ENCODE results near the gene ZNF488.

ZNF488 gene

GRCh38 chr10:47359626-47360418, 24.3 kb downstream of the ZNF488 start:
- no peak for DNase-seq
- Histone ChIP-seq H3K4me3 (ENCODE audit: control insufficient read depth in 1 of 7, extremely low read depth in 1 of 7, insufficient read depth in 4 of 7, low read depth in 2 of 7, low read length in 6 of 7) (no peak overlapping the region), H3K9me3 (ENCODE audit: control extremely low read depth in 1 of 5, control insufficient read depth in 4 of 5, insufficient read depth in 2 of 5, low read depth in 1 of 5, low read length in 4 of 5) (no peaks in the 10 kb centered on the region), H3K27me3 (replicated peaks in 2 of 5; ENCODE audit: control insufficient read depth in 4 of 5, insufficient read depth in 5 of 5, low read length in 4 of 5) (no peaks in the 10 kb centered on the region), H3K36me3 (ENCODE audit: control insufficient read depth in 4 of 4, insufficient read depth in 4 of 4, low read length in 3 of 4) (no peaks in the 10 kb centered on the region), H3K27ac (ENCODE audit: insufficient read depth in 1 of 2, low read depth in 1 of 2, low read length in 2 of 2, poor library complexity in 1 of 2, severe bottlenecking in 2 of 2) (no peak overlapping the region), H3K4me1 (ENCODE audit: control extremely low read depth in 1 of 4, control insufficient read depth in 4 of 4, insufficient read depth in 4 of 4, low read length in 3 of 4) (no peaks in the 10 kb centered on the region)
- 82% methylated on average over 2 of the region's 4 CpGs for WGBS (ENCODE audit: insufficient coverage)
- ChIA-PET CTCF (interaction anchor here (0.6 to 2.7 kb wide), 10 partner anchors 9 to 334 kb away, joined by 3 to 9 read pairs (median 4); partner anchors contain the start of gene RBP3), POLR2A (no interaction called here)

- POLR2A ChIA-PET = no interaction called here
Measured at GRCh38 chr10:47359101-47359500, 25.0 kb downstream of the ZNF488 start.

GRCh38 chr10:47358457-47358856, 25.6 kb downstream of the ZNF488 start:
- Histone ChIP-seq H3K36me3 (ENCODE audit: control insufficient read depth in 4 of 4, insufficient read depth in 4 of 4, low read length in 3 of 4) (no peaks in the 10 kb centered on the region), H3K9me3 (ENCODE audit: control extremely low read depth in 1 of 5, control insufficient read depth in 4 of 5, insufficient read depth in 2 of 5, low read depth in 1 of 5, low read length in 4 of 5) (no peaks in the 10 kb centered on the region), H3K27ac (ENCODE audit: insufficient read depth in 1 of 2, low read depth in 1 of 2, low read length in 2 of 2, poor library complexity in 1 of 2, severe bottlenecking in 2 of 2) (no peak overlapping the region), H3K27me3 (replicated peaks in 2 of 5; ENCODE audit: control insufficient read depth in 4 of 5, insufficient read depth in 5 of 5, low read length in 4 of 5) (no peaks in the 10 kb centered on the region), H3K4me3 (ENCODE audit: control insufficient read depth in 1 of 7, extremely low read depth in 1 of 7, insufficient read depth in 4 of 7, low read depth in 2 of 7, low read length in 6 of 7) (no peak overlapping the region), H3K4me1 (ENCODE audit: control extremely low read depth in 1 of 4, control insufficient read depth in 4 of 4, insufficient read depth in 4 of 4, low read length in 3 of 4) (no peaks in the 10 kb centered on the region)
- CTCF ChIA-PET = interaction anchor here (1.2 to 2.7 kb wide), 4 partner anchors 13 to 311 kb away, joined by 3 to 9 read pairs (median 5); no protein-coding TSS in a partner anchor
- WGBS (ENCODE audit: insufficient coverage) = 100% methylated on average over 2 of the region's 3 CpGs
- POLR2A ChIA-PET = no interaction called here
- DNase-seq = no peak

More at GRCh38 chr10:47359101-47359500, 25.0 kb downstream of the ZNF488 start:
- H3K27ac ChIP-seq (ENCODE audit: insufficient read depth in 1 of 2, low read depth in 1 of 2, low read length in 2 of 2, poor library complexity in 1 of 2, severe bottlenecking in 2 of 2) = no peak overlapping the region
- CTCF ChIA-PET = interaction anchor here (1.1 to 2.7 kb wide), 5 partner anchors 10 to 333 kb away, joined by 3 to 9 read pairs (median 5); no protein-coding TSS in a partner anchor
- DNase-seq = no peak
- H3K4me3 ChIP-seq (ENCODE audit: control insufficient read depth in 1 of 7, extremely low read depth in 1 of 7, insufficient read depth in 4 of 7, low read depth in 2 of 7, low read length in 6 of 7) = no peak overlapping the region
- no peaks in the 10 kb centered on the region for H3K36me3 ChIP-seq (ENCODE audit: control insufficient read depth in 4 of 4, insufficient read depth in 4 of 4, low read length in 3 of 4)
- H3K4me1 ChIP-seq (ENCODE audit: control extremely low read depth in 1 of 4, control insufficient read depth in 4 of 4, insufficient read depth in 4 of 4, low read length in 3 of 4) = no peaks in the 10 kb centered on the region
- H3K27me3 ChIP-seq (replicated peaks in 2 of 5; ENCODE audit: control insufficient read depth in 4 of 5, insufficient read depth in 5 of 5, low read length in 4 of 5) = no peaks in the 10 kb centered on the region
- H3K9me3 ChIP-seq (ENCODE audit: control extremely low read depth in 1 of 5, control insufficient read depth in 4 of 5, insufficient read depth in 2 of 5, low read depth in 1 of 5, low read length in 4 of 5) = no peaks in the 10 kb centered on the region
- 100% methylated on average over 1 of the region's 2 CpGs for WGBS (ENCODE audit: insufficient coverage)

- DNase-seq = no peak
- Histone ChIP-seq H3K9me3 (ENCODE audit: control extremely low read depth in 1 of 5, control insufficient read depth in 4 of 5, insufficient read depth in 2 of 5, low read depth in 1 of 5, low read length in 4 of 5) (no peaks in the 10 kb centered on the region), H3K36me3 (ENCODE audit: control insufficient read depth in 4 of 4, insufficient read depth in 4 of 4, low read length in 3 of 4) (no peaks in the 10 kb centered on the region), H3K27ac (ENCODE audit: insufficient read depth in 1 of 2, low read depth in 1 of 2, low read length in 2 of 2, poor library complexity in 1 of 2, severe bottlenecking in 2 of 2) (no peak overlapping the region), H3K4me3 (ENCODE audit: control insufficient read depth in 1 of 7, extremely low read depth in 1 of 7, insufficient read depth in 4 of 7, low read depth in 2 of 7, low read length in 6 of 7) (no peak overlapping the region), H3K4me1 (ENCODE audit: control extremely low read depth in 1 of 4, control insufficient read depth in 4 of 4, insufficient read depth in 4 of 4, low read length in 3 of 4) (no peaks in the 10 kb centered on the region), H3K27me3 (replicated peaks in 2 of 5; ENCODE audit: control insufficient read depth in 4 of 5, insufficient read depth in 5 of 5, low read length in 4 of 5) (no peaks in the 10 kb centered on the region)
- CTCF ChIA-PET = interaction anchor here (1.4 to 2.7 kb wide), 2 partner anchors 14 to 17 kb away, joined by 3 to 9 read pairs; no protein-coding TSS in a partner anchor
- POLR2A ChIA-PET = no interaction called here
- WGBS (ENCODE audit: insufficient coverage) = 100% methylated on average over 2 of the region's 3 CpGs
Measured at GRCh38 chr10:47357911-47358310, 26.2 kb downstream of the ZNF488 start.

GRCh38 chr10:47357131-47357582, 26.9 kb downstream of the ZNF488 start:
- 98% methylated on average over 8 of the region's 12 CpGs for WGBS (ENCODE audit: insufficient coverage)

GRCh38 chr10:47356708-47357107, 27.4 kb downstream of the ZNF488 start:
- no peak overlapping the region for H3K27ac ChIP-seq (ENCODE audit: insufficient read depth in 1 of 2, low read depth in 1 of 2, low read length in 2 of 2, poor library complexity in 1 of 2, severe bottlenecking in 2 of 2)
- H3K36me3 ChIP-seq (ENCODE audit: control insufficient read depth in 4 of 4, insufficient read depth in 4 of 4, low read length in 3 of 4) = no peaks in the 10 kb centered on the region
- no peaks in the 10 kb centered on the region for H3K9me3 ChIP-seq (ENCODE audit: control extremely low read depth in 1 of 5, control insufficient read depth in 4 of 5, insufficient read depth in 2 of 5, low read depth in 1 of 5, low read length in 4 of 5)
- CTCF ChIA-PET = interaction anchor here (1.3 to 2.7 kb wide), 3 partner anchors 12 to 18 kb away, joined by 3 to 9 read pairs (median 3); no protein-coding TSS in a partner anchor
- H3K4me3 ChIP-seq (ENCODE audit: control insufficient read depth in 1 of 7, extremely low read depth in 1 of 7, insufficient read depth in 4 of 7, low read depth in 2 of 7, low read length in 6 of 7) = no peak overlapping the region
- 100% methylated on average over 5 of the region's 5 CpGs for WGBS (ENCODE audit: insufficient coverage)
- no peaks in the 10 kb centered on the region for H3K27me3 ChIP-seq (replicated peaks in 2 of 5; ENCODE audit: control insufficient read depth in 4 of 5, insufficient read depth in 5 of 5, low read length in 4 of 5)
- POLR2A ChIA-PET = no interaction called here
- DNase-seq = no peak
- H3K4me1 ChIP-seq (ENCODE audit: control extremely low read depth in 1 of 4, control insufficient read depth in 4 of 4, insufficient read depth in 4 of 4, low read length in 3 of 4) = no peaks in the 10 kb centered on the region

More at GRCh38 chr10:47357131-47357582, 26.9 kb downstream of the ZNF488 start:
- ChIA-PET CTCF (interaction anchor here (0.6 to 2.7 kb wide), 3 partner anchors 15 to 42 kb away, joined by 3 to 9 read pairs (median 4); no protein-coding TSS in a partner anchor), POLR2A (no interaction called here)
- Histone ChIP-seq H3K27me3 (replicated peaks in 2 of 5; ENCODE audit: control insufficient read depth in 4 of 5, insufficient read depth in 5 of 5, low read length in 4 of 5) (no peaks in the 10 kb centered on the region), H3K9me3 (ENCODE audit: control extremely low read depth in 1 of 5, control insufficient read depth in 4 of 5, insufficient read depth in 2 of 5, low read depth in 1 of 5, low read length in 4 of 5) (no peaks in the 10 kb centered on the region), H3K4me1 (ENCODE audit: control extremely low read depth in 1 of 4, control insufficient read depth in 4 of 4, insufficient read depth in 4 of 4, low read length in 3 of 4) (no peaks in the 10 kb centered on the region), H3K27ac (ENCODE audit: insufficient read depth in 1 of 2, low read depth in 1 of 2, low read length in 2 of 2, poor library complexity in 1 of 2, severe bottlenecking in 2 of 2) (no peak overlapping the region), H3K4me3 (ENCODE audit: control insufficient read depth in 1 of 7, extremely low read depth in 1 of 7, insufficient read depth in 4 of 7, low read depth in 2 of 7, low read length in 6 of 7) (no peak overlapping the region), H3K36me3 (ENCODE audit: control insufficient read depth in 4 of 4, insufficient read depth in 4 of 4, low read length in 3 of 4) (no peaks in the 10 kb centered on the region)
- DNase-seq = no peak

- Histone ChIP-seq H3K27ac (ENCODE audit: insufficient read depth in 1 of 2, low read depth in 1 of 2, low read length in 2 of 2, poor library complexity in 1 of 2, severe bottlenecking in 2 of 2) (no peak overlapping the region), H3K4me1 (ENCODE audit: control extremely low read depth in 1 of 4, control insufficient read depth in 4 of 4, insufficient read depth in 4 of 4, low read length in 3 of 4) (no peaks in the 10 kb centered on the region), H3K4me3 (ENCODE audit: control insufficient read depth in 1 of 7, extremely low read depth in 1 of 7, insufficient read depth in 4 of 7, low read depth in 2 of 7, low read length in 6 of 7) (no peak overlapping the region), H3K36me3 (ENCODE audit: control insufficient read depth in 4 of 4, insufficient read depth in 4 of 4, low read length in 3 of 4) (no peaks in the 10 kb centered on the region), H3K9me3 (ENCODE audit: control extremely low read depth in 1 of 5, control insufficient read depth in 4 of 5, insufficient read depth in 2 of 5, low read depth in 1 of 5, low read length in 4 of 5) (no peaks in the 10 kb centered on the region), H3K27me3 (replicated peaks in 2 of 5; ENCODE audit: control insufficient read depth in 4 of 5, insufficient read depth in 5 of 5, low read length in 4 of 5) (no peaks in the 10 kb centered on the region)
- CTCF ChIA-PET = no interaction called here
- WGBS (ENCODE audit: insufficient coverage) = 100% methylated on average over 1 of the region's 1 CpG
- DNase-seq = no peak
- POLR2A ChIA-PET = no interaction called here
Measured at GRCh38 chr10:47354900-47355299, 29.2 kb downstream of the ZNF488 start.

All from common myeloid progenitor, CD34-positive (primary cell).